GM18858 (cell line): ENCODE measurements around the gene CDYL2.
A peak's percentile ranks its signal among the peaks of the same experiment; 100 is the strongest.
"Not testable (repeated sequence)": the region's sequence is repeated elsewhere in the genome, so short reads cannot be mapped to it uniquely, and the experiment has no call there.

Experiments
- ATAC-seq: cut with Tn5 transposase; IDR thresholded peaks from one replicate; pipeline ENCODE4 v1.9.1; 2021; ENCODE audit not compliant: unreplicated experiment

Gene CDYL2

GRCh38 chr16:80674884-80675283 is 129.5 kb downstream of the CDYL2 start:
- ATAC-seq, result no peak

- no peak for ATAC-seq
Observed at GRCh38 chr16:80672379-80672778, 132.0 kb downstream of the CDYL2 start.

- peak; percentile 58 for ATAC-seq
Observed at GRCh38 chr16:80671281-80671849, 133.0 kb downstream of the CDYL2 start.

GRCh38 chr16:80670170-80670865 is 134.1 kb downstream of the CDYL2 start:
- no peak for ATAC-seq

GRCh38 chr16:80669673-80670072 is 134.7 kb downstream of the CDYL2 start:
- no peak for ATAC-seq

GRCh38 chr16:80667925-80668324 is 136.5 kb downstream of the CDYL2 start:
- no peak for ATAC-seq

GRCh38 chr16:80667251-80667560 is 137.2 kb downstream of the CDYL2 start:
- no peak for ATAC-seq

- no peak for ATAC-seq
Observed at GRCh38 chr16:80666378-80667250, 137.8 kb downstream of the CDYL2 start.

GRCh38 chr16:80665356-80665755 is 139.0 kb downstream of the CDYL2 start:
- ATAC-seq, result no peak

- ATAC-seq, result no peak
Observed at GRCh38 chr16:80664786-80665185, 139.6 kb downstream of the CDYL2 start.

- no peak for ATAC-seq
Observed at GRCh38 chr16:80664226-80664625, 140.2 kb downstream of the CDYL2 start.

GRCh38 chr16:80663078-80663477 is 141.3 kb downstream of the CDYL2 start:
- no peak for ATAC-seq

- ATAC-seq, result no peak
Observed at GRCh38 chr16:80659865-80660264, 144.5 kb downstream of the CDYL2 start.

GRCh38 chr16:80656711-80657150 is 147.7 kb downstream of the CDYL2 start:
- ATAC-seq, result peak; percentile 98

- no peak for ATAC-seq
Observed at GRCh38 chr16:80656161-80656560, 148.2 kb downstream of the CDYL2 start.

- ATAC-seq, result no peak
Observed at GRCh38 chr16:80655751-80656150, 148.6 kb downstream of the CDYL2 start.

GRCh38 chr16:80654094-80654862 is 150.1 kb downstream of the CDYL2 start:
- no peak for ATAC-seq

GRCh38 chr16:80652441-80652840 is 152.0 kb downstream of the CDYL2 start:
- ATAC-seq, result no peak

- ATAC-seq, result not testable (repeated sequence)
Observed at GRCh38 chr16:80650281-80650680, 154.1 kb downstream of the CDYL2 start.

GRCh38 chr16:80640316-80640715 is 164.1 kb downstream of the CDYL2 start:
- ATAC-seq, result no peak

GRCh38 chr16:80639636-80640035 is 164.8 kb downstream of the CDYL2 start:
- no peak for ATAC-seq
